Heart left ventricle (tissue), 13 donors: ENCODE results near the gene NEUROD2.

Experiments
- POLR2A ChIP-seq, 2 donors: fragments of 450-650 bp; IDR thresholded peaks; one replicate each; pipeline ENCODE4 v1.6.1; 2017; ENCODE audit warnings: antibody characterized with exemption in 2 of 2, mild to moderate bottlenecking in 2 of 2, moderate library complexity in 2 of 2
- TF ChIP-seq, protein P1 (sequence below), 12 donors: fragments of 200-600 bp; sonication (generic) in 4 of 12; IDR thresholded peaks; one replicate each; pipeline versions ENCODE4 v1.5.0 to v1.8.0; 2018 to 2022; ENCODE audit warnings: antibody characterized with exemption in 12 of 12, mild to moderate bottlenecking in 5 of 12
- donor health status: ischemic (EF 13 %, LVEDD 7.1; RV severe dilation, severe dysfunction).
- donor health status: DM: no; HTN: yes; CAD: no.
- donor health status: DM: no; HTN: no; CAD: no.
- donor health status: ischemic (EF 25% LVEDD 6.9; RV normal size, moderate dysfunction).
- donor health status: ischemic (EF 25% LVEDD 5.7; RV mildly dilated, moderate dysfunction).
- donor health status: ischemic (EF 35%, LVEDD 5.7; RV mildly dilated, moderate dysfunction).
- donor health status: nonischemic (EF 11% LVEDD 7.7; RV severe dilation, severe dysfunction).
- donor health status: DM: yes; HTN: yes; CAD: no.
- donor health status: PGD.
- donor health status: ischemic (EF 29% LVEDD 5.4; RV normal size, mild dysfunction).
- donor health status: nonischemic (EF 23%, LVEDD 6.1; RV moderate dilation, normal function).

DNA sequence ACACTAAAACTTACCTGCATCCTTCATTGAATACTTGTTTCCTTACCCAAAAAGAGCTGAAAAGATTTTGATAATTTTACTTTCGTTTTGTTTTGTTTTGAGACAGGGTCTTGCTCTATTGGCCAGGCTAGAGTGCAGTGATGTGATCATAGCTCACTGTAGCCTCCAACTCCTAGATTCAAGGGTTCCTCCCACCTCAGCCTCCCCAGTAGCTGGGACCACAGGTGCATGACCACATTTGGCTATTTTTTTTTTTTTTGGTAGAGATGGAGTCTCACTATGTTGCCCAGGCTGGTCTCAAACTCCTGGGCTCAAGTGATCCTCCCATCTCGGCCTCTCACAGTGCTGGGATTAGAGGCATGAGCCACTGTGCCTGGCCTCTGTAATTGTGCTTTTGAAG is 47.4 kb upstream of the NEUROD2 start:
- TF ChIP-seq, protein P1, sequence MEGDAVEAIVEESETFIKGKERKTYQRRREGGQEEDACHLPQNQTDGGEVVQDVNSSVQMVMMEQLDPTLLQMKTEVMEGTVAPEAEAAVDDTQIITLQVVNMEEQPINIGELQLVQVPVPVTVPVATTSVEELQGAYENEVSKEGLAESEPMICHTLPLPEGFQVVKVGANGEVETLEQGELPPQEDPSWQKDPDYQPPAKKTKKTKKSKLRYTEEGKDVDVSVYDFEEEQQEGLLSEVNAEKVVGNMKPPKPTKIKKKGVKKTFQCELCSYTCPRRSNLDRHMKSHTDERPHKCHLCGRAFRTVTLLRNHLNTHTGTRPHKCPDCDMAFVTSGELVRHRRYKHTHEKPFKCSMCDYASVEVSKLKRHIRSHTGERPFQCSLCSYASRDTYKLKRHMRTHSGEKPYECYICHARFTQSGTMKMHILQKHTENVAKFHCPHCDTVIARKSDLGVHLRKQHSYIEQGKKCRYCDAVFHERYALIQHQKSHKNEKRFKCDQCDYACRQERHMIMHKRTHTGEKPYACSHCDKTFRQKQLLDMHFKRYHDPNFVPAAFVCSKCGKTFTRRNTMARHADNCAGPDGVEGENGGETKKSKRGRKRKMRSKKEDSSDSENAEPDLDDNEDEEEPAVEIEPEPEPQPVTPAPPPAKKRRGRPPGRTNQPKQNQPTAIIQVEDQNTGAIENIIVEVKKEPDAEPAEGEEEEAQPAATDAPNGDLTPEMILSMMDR (IDR thresholded peaks at IDR 0.05), result no peak
- TF ChIP-seq POLR2A (IDR thresholded peaks at IDR 0.05), result no peak
